Amniotic epithelial cell (primary cell): Measurements from ENCODE around the gene CTNNBL1.

ENCODE experiments used
- DNase-seq: peaks from one replicate; pipeline ENCODE4 v3.0.0-alpha.2; 2010; ENCODE audit warnings: low read depth

Gene CTNNBL1

DNA sequence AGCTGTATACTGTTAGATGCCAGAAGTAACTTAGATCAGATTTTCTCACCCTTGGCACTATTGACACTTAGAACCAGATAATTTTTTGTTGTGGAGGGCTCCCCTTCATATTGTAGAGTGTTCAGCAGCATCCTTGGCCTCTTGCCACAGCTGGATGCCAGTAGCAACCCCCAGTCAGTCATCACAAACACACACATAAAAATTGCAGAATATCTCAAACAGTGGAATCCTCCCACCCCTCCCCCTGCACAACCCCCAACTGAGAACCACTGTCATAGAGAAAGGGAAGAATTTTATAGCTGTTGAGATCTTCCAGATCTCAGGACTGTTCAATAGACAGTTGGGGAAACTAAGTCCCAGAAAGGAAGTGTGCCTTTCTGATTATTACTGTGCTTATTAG lies 127.9 kb downstream of the CTNNBL1 start:
- DNase-seq, result peak; percentile 76

DNA sequence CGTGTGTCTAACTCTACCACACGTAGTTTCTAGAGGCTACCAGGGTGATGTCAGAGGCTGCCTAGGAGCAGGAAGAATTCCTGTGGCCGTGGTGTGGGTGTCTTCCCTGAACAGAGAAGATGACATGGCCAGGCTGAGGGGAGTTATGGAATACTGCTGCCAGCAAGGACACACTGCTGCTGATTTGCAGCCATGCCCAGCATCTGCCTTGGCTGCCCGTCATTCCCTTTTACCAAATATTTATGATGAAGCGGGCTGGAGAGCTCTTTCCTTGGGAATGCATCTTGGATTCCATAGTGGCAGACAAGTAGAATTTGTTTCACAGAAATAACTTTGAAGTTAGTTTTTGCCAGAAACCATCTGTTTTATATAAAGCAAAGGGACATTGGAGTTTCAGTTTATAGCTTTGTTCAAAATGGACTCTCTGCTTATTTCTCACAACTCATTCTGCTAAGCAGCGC lies 128.3 kb downstream of the CTNNBL1 start:
- DNase-seq, result peak; percentile 93

DNA sequence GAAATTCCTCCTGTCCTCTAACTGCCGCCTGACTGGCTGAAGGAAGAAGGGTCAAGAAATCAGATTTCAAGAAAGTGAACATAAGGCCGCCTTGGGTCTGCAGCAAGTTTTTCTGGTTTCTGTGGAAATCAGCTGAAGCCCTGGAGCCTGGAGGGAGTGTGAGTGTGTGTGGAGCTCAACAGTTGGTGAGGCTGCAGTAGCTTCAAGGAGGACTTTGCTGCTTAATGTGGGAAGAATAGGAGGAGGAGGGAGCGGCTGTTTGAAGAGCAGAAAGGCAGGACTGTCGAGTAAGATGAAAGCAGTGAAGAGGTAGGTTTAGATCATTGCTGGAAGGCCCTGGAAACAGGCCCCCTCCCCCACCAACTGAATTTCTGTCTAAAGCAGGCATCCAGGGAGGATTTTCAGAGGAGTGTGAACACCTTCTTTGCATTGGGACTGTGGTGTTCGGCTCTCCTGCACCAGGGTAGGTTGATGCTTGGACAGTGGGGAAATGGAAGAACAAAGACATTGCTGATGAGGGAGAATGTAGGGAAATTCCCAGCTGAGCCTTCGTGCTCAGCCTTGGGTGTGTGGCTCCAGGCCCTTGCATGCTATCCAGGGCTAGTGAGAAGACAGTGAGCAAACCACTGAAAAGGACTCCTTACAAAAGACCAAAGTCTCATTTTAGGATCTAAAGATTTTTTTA lies 129.6 kb downstream of the CTNNBL1 start:
- peak; percentile 46 for DNase-seq

DNA sequence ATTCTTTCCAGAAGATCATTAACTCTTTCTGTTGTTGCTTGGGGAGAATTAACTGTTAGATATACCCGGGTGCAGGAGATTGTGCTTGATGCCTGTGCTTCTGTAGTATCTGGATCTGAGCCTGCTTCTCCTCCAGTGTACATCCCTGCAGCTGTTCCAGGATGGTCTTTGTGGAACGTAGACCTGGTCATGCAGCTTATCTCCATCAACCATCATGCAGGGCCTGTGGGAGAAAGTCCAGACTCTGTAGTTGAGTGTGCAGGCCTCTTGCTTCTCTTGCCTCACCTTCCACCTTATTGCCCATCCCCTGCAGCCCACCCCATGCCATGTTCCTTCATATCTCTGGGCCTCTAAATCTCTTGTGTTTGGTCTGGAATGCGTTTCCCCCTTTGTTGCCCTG lies 133.8 kb downstream of the CTNNBL1 start:
- DNase-seq, result no peak

DNA sequence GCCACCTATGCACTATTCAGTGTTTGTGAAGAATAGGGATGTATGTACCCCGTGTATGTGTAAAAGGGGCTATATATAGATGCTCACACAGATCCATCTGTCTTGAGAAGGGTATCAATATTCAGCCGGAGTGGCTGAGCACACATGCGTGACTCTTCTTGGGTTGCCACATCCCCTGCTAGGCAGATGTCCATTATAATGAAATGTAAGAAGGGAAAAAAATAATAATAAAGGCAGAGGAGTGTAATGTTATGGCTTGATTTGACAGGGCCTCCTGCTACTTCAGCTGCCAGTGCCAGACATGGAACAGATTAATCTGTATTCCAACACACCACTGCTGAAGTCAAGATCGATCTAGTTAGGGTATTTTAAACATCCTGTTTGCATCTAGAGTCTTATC lies 134.9 kb downstream of the CTNNBL1 start:
- no peak for DNase-seq

DNA sequence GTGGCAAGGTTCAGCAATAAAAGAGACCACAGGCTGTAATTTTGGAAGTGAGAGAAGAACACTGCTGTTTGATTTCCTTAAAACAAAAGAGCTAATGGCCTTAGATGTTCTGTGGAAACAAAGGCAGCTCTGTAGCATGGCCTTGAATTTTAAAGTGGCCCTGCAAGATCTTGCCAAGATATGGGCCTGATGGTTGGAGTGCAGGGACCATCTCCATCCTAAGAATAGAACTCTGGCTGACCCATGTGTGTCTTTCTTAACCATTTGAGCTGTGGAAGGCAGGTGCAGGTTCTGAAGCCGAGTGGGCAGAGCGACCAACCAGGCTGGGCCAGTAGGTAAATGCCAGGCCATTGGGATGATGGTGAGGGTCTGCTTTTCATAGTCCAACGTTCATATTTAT lies 135.3 kb downstream of the CTNNBL1 start:
- DNase-seq, result no peak

DNA sequence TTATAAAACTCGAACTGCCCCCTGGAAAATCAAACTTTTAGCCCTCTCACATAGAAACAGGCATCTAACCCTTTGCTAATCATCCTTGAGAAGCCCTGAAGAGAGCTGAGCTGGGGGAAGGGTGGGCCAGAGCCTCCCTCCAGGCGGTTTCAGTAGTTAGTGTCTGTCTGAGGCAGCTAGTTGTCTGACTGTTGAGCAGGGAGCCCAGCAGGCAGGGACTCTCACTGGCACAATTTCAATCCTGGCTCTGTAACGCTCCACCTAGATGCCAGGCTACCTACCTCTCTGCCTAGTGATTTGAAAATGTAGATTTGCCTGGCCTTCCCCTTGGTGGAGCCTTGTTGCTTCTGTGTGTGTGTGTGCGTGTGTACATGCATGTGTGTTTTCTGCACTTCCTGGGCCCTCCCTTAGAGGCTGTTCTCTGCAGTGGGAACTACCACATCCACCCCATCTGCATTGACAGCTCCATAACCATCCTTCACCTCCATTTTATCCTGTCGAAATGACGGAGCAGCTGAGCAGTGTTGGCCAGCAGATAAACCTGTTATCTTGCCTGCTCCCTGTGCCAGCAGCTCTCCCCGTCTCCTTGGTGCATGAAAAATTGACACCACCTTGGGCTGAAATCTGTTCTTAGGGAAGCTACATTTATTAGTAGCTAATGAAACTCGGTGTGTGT lies 139.5 kb downstream of the CTNNBL1 start:
- no peak for DNase-seq

DNA sequence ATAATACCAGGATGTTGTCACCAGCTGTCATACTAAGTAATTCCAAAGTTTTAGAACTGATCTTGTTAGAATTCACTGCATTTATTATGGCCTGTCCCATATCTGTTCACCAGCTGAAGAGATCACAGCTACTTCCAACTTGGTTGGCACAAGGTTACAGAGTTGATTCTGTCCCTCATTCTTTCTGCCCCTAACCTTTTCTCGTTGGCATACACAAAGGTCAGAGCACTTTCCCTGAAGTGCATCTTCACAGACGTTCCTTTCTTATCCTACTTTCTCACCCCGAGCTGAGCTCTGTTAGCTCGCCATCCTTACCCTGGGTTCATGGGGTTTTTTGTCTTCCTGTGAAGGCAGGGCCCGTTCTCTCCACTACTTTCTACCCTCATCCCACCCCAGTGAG lies 143.1 kb downstream of the CTNNBL1 start:
- DNase-seq, result no peak

DNA sequence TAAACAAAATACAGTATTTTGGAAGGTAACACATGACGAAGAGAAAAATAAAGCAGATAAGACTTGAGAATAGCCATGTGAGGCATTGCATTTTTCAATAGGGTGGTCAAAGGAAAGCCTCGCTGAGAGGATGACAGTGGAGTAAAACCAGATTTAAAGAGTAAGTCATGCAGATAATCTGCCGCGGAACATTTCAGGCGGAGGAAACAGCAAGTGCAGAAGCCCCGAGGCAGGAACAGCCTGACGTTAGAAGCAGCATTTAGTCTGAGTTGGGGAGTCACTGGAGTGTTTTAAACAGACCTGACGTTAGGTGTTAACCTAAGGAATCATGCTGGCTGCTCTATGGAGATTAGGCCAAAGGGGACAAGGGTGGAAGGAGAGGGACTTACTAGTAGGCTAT lies 144.1 kb downstream of the CTNNBL1 start:
- DNase-seq, result peak; percentile 33

DNA sequence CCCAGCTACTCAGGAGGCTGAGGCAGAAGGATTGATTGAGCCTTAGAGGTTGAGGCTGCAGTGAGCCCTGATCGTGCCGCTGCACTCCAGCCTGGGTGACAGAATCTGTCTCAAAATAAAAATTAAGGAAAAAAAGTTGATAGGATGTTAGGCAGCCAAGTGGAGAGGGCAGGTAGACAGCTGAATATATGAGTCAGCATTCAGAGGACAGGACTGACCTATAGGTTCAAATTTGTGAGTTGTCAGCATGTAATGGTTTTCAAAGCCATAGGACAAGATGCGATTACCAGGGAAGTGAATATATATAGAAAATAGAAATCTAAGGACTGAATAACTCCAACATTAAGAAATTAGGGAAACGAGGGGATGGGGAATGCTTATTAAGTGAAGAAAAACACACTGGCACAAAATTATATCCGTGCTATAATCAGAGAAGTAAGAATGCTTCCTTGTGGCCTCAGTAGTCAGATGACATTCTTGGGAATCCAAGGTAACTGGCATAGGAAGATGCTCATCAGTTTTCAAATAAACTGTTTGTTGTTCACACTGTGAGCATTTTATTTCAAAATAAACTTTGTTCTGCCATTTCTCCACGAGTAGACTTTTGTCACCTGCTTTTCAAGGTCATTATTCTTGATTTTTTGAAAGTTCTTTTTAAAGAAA lies 145.1 kb downstream of the CTNNBL1 start:
- no peak for DNase-seq

DNA sequence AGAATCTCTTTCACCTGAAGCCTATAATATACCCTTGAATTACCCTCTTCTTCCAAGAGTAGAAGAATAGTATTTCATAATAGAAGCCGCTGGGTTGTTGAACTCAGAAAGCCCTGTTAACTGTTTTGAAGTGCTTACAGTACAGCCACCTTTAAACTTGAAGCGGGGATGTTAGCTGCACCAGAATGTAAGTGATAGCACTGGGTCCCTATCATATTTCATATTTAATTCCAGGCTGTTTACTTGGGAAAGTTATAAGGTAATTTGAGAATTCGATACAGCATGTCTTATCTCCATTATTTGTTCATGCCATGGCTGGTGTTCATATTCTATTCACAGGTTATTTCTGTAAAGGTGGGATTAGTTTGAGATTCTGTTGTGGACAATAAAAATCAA lies 145.6 kb downstream of the CTNNBL1 start:
- no peak for DNase-seq

DNA sequence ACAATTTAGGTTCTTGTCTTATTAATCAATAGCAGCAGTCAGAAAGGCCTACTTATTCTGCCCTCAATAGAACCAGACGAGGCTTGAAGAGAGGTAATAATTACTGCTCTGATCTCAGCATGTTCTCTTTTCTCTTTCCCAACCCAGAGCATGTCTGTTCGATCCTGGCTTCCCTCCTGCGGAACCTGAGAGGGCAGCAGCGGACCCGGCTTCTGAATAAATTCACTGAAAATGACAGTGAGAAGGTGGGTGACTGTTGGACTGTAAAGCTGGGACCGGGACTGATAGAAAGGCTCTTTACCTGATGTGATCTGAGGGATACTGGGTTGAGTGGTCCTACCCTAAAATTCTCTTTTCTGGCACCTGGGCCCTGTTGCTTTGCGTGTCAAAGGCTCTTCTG lies 146.1 kb downstream of the CTNNBL1 start:
- DNase-seq, result no peak

DNA sequence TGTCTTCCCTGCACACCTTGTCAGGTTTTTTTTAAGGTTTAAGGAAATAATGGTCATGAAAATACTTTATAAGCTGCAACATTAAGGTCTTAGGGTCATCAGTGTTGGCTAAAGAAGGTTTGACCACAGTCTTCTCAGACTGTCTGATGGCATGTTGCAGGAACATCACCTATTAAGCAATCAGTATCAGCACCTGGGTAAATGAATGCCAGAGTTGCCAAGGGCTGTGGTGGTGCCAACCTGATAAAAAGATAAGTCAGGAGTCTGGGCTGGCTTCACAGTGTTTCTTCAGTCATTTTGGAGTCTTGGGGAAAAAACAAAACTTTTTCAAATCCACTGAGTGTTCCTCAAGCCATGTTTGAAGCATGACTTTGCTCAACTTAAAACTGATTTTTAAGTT lies 147.6 kb downstream of the CTNNBL1 start:
- no peak for DNase-seq

DNA sequence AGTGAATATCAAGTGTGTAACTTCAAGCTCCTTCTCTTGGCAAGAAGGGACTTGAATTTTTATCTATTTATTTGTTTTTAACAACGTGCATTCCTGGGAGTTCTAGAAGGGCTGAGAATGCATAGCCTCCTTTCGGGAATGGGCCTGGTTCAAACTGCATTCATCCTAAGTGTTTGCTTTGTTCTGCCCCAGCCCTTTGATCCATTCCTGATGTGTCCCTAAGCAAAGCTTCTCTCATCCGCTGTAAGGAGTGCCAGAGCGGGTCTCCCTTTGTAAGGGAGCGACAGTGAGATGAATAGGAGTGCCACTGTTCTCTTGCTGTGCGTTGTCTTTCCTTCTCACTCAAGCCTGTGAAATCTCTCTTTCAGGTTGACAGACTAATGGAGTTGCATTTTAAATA lies 148.1 kb downstream of the CTNNBL1 start:
- DNase-seq, result no peak

DNA sequence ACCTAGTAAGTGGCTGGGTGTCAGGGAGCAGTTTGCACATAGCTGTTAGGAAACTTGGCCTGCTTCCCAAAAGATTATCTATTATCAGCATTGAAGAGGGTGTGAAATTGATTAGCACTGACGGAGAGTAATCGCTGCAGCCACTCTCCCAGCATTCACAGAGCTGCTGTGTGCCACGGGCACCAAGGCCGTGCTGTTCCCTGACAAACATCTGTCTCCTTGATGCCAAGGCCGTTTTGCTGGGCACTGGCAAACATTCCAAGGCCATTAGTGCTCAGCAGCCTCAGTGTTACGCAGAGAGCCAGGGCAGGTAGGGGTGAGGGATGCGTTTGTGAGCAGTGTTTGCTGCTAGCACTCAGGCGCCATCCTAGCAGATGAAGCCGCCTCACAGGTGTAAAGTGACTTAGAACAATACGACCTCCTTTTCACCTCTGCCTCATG lies 151.4 kb downstream of the CTNNBL1 start:
- no peak for DNase-seq

DNA sequence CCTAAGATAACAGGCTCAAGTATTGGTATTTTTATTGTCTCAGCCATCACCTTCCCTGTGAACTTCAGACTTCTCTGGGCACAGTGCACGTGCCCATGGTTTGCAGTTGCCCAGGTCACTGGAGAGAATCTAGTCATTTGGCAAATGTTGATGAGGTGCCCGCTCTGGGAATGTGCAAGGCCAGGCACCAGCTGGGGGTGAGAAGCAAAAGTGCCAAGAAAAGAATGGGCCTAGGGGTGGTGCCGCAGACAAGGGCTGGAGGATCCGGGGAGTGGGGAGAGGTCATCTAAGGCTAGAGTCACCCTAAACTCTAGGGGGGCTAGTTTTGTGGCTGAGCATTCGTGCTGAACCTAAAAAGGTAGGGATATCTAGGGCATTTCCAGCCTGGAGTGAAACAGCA lies 152.0 kb downstream of the CTNNBL1 start:
- no peak for DNase-seq

DNA sequence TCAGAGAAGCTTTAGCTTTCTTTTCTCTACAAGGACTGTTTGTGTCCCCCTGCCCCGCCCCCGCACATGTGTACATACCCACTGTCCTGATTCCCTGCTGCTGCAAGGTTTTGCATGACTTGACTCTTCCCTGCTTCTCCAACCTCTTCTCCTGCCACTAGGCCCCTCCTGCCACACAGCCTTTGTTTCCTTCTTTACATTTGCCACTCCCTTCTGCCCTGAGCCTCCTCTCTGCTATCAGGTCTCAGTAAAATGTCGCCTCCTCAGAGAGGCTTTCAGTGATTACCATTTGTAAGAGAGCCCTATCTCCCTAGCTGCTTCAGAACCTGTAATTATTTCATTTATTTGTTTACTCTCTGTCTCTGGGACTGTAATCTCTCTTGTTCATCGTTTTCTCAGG lies 152.7 kb downstream of the CTNNBL1 start:
- no peak for DNase-seq

DNA sequence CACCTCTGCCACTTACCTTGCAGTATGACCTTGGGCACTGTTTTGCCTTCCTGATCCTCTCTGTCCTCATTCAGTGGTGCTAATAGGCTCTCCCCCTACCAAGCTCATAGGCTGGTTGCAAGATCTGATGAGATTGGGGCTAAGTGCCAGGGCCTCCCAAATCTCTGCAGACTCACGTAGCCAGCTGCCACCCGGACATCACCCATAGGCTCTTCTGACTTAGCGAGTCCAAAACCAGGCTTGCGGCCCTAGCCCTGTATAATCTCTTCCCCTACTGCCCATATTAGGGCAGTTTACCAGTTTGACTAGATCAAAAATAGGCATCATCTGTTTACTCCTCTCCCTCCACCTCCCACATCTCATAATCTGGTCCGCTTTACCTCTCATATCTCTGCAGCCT lies 154.9 kb downstream of the CTNNBL1 start:
- DNase-seq, result no peak

DNA sequence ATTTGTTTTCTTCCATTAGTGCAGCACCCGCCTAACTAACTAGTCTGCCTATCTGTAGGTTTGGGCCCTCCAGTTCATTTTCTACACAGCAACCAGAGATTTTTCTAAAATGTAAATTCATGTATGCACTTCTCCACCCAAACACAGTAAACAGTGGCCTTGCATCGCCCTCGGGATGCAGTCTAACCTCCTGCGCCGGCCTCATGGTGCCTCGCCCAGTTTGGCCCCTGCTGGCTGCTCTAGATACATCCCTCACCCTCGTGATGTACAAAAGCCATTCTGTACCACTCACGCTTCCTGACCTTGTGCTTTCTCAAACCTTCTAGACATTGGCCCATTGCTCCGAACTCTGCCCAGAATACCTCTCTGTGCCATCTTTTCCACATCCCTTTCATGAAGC lies 155.3 kb downstream of the CTNNBL1 start:
- DNase-seq, result no peak

DNA sequence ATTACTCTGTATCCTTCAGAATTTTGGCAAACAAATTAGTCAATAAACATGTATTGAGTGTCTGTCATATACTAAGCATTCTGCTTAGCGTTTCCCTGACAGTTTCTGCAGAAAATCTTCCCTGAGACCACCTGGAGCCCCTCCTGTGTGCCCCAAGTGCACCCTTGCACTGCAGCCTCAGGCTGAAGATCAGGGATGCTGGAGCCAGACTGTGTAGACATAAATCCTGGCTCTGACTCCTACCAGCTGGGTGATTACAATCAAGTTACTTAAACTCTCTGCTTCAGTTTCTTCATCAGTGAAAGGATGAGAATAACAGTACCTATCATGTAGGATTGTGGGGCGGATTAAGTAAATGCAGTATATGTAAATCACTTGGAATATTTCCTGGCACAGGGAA lies 155.7 kb downstream of the CTNNBL1 start:
- no peak for DNase-seq

DNA sequence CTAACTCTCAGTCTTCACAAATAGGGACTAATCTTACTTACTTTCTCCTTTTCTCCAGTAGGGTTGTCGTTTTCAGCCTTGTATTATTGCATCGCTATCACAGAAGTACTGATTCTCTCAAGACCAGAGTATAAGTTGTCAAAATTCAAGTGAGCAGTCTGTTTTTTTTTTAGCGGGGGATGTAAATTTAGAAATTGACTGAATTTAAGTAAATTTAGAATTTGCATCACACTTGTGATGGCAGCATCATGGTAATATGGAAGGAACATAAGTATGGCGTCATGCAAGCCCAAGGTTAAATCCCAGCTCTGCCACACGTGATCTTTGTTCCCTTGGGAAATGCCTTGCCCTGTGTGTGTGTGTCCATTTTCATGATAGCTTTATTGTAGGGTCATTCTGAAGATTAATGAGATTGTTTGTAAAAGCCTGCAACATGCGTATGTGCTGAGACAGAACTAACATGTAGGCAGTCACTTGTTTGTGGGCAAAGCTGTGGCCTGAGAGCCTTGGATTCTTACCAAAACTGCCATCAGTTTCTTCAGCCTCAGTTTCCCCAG lies 156.3 kb downstream of the CTNNBL1 start:
- DNase-seq, result no peak

DNA sequence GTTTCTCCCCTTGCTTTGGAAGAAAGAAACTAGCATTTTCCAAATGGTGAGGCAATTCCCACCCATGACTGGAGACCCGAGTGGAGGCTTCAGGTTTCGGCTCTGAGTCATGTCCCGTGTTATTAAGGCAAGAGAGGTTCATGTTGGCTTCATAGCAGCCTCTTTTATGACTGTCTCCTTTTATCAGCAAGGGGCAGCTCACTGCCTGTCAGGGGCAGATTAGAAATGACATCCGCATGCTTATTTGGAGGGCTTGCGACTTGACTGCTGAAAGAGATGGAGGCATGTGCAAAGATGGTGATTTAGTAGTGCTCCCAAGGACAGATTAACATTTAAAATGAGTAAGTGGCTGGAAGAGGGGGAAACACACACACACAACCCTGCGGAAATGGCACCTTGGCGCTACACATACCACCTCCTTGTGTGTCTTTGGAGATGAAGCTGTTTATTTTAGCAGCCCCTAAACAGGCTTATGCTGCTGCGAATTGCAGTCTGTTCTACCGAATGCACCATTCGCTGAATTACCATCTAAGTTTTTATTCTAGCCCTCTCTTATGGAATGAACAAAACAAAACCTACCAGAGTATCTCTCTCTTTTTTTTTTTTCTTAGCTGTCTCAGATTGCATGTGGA lies 157.0 kb downstream of the CTNNBL1 start:
- peak; percentile 7 for DNase-seq

DNA sequence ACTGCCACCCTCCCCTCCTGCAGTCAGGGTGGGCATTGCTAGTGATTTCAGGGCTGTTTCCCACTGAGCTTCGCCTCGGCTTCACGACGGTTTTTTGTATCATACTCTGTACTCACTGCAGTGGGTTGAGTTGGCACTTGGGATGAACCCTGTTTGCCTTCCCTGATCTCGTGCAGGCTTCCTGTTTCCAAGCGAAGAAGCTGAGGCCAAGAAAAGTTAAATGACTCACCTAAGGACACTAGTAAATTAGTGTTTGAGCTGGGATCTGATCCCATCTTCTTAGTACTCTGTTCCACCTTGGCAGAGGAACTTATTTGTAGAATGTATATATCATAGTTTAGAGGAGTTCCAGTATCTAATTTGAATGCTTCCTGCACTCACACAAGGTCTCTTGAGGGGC lies 158.8 kb downstream of the CTNNBL1 start:
- DNase-seq, result no peak
